Measurements from ENCODE around the gene PTCD3.

GRCh38 chr2:86062043-86062442 is 44.0 kb upstream of the PTCD3 start:
- TF ChIP-seq, protein P1, sequence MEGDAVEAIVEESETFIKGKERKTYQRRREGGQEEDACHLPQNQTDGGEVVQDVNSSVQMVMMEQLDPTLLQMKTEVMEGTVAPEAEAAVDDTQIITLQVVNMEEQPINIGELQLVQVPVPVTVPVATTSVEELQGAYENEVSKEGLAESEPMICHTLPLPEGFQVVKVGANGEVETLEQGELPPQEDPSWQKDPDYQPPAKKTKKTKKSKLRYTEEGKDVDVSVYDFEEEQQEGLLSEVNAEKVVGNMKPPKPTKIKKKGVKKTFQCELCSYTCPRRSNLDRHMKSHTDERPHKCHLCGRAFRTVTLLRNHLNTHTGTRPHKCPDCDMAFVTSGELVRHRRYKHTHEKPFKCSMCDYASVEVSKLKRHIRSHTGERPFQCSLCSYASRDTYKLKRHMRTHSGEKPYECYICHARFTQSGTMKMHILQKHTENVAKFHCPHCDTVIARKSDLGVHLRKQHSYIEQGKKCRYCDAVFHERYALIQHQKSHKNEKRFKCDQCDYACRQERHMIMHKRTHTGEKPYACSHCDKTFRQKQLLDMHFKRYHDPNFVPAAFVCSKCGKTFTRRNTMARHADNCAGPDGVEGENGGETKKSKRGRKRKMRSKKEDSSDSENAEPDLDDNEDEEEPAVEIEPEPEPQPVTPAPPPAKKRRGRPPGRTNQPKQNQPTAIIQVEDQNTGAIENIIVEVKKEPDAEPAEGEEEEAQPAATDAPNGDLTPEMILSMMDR (IDR thresholded peaks at IDR 0.05): no peak
- TF ChIP-seq POLR2A (IDR thresholded peaks at IDR 0.05): no peak

Data from Peyer's patch (tissue), 4 donors.